Measurements from ENCODE around the gene PRSS33.

- TF ChIP-seq CTCF (IDR thresholded peaks at IDR 0.05) (no peak), POLR2A (IDR thresholded peaks at IDR 0.05) (no peak)
Observed at GRCh38 chr16:2790631-2791030, 3.3 kb upstream of the PRSS33 start.
